ENCODE results near the gene PLAC1.

PLAC1 gene

DNA sequence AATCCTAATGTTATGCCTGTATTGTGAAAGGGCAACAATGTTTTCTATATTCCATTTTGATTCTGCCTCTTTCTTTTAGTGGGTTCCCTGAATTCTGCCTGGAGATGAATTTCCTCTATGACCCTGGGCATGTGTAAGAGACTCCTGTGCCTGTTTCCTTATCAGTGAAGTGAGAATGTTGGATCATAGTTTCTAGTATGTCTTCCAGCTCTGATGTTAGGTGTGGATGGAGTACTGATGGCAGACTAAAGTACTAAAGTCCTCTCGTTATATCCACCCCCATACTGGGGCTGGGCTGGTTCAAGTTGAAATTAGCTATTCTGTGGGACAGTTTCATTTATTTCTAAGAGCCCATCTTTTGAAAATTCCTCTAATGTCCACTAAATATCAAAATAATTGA is 29.6 kb downstream of the PLAC1 start:
- no peak for DNase-seq (ENCODE audit: low spot score)
- ChIA-PET CTCF (no interaction called here), POLR2A (ENCODE audit: low non-redundant PET) (no interaction called here)
- TF ChIP-seq, protein P1, sequence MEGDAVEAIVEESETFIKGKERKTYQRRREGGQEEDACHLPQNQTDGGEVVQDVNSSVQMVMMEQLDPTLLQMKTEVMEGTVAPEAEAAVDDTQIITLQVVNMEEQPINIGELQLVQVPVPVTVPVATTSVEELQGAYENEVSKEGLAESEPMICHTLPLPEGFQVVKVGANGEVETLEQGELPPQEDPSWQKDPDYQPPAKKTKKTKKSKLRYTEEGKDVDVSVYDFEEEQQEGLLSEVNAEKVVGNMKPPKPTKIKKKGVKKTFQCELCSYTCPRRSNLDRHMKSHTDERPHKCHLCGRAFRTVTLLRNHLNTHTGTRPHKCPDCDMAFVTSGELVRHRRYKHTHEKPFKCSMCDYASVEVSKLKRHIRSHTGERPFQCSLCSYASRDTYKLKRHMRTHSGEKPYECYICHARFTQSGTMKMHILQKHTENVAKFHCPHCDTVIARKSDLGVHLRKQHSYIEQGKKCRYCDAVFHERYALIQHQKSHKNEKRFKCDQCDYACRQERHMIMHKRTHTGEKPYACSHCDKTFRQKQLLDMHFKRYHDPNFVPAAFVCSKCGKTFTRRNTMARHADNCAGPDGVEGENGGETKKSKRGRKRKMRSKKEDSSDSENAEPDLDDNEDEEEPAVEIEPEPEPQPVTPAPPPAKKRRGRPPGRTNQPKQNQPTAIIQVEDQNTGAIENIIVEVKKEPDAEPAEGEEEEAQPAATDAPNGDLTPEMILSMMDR (conservative IDR thresholded peaks at IDR 0.05; ENCODE audit: low read depth): no peak
- H3K27ac ChIP-seq: no peak overlapping the region

DNA sequence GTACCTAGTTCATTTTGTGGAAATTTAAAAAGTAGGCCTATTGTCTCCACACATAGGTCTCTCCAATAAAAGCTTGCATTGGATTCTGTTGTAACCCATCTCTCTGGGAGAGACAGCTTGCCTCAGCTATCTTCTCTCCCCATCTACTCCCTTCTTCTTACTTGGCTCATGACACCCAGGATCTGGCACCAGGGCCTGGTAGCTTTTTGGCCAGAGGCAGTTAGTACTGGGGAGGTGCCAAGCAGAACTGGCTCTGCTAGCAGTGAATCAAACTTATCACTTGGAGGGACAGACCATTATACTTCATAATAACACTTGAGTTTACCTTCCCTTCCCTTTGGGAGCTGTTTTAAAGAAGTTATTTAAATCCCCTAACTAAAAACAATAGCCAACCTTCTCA is 31.8 kb downstream of the PLAC1 start:
- TF ChIP-seq, protein P1 (conservative IDR thresholded peaks at IDR 0.05; ENCODE audit: low read depth): no peak
- ChIA-PET CTCF (no interaction called here), POLR2A (ENCODE audit: low non-redundant PET) (no interaction called here)
- H3K27ac ChIP-seq: no peak overlapping the region
- DNase-seq (ENCODE audit: low spot score): no peak

DNA sequence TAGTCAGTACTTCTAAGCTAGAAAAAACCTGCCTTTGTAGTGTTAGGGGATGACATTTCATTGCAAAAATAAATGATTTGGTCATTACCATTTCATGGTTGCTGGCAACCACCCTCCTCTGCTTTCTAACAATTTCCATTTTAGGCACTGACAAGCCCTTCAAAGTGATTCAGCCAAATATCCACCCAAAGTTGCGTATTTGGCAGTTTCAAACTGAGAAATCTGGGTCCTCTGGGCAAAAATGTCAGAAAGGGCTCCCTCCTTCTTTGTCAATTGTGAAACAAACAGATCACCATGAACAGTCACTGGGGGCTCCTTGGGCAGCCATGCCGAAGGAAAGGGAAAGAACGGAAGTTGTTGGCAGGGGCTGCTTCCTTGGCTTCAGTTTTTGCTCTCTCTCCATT is 33.0 kb downstream of the PLAC1 start:
- CTCF ChIA-PET: no interaction called here
- no peak for DNase-seq (ENCODE audit: low spot score)
- POLR2A ChIA-PET (ENCODE audit: low non-redundant PET): no interaction called here
- TF ChIP-seq, protein P1 (conservative IDR thresholded peaks at IDR 0.05; ENCODE audit: low read depth): no peak
- H3K27ac ChIP-seq: no peak overlapping the region

DNA sequence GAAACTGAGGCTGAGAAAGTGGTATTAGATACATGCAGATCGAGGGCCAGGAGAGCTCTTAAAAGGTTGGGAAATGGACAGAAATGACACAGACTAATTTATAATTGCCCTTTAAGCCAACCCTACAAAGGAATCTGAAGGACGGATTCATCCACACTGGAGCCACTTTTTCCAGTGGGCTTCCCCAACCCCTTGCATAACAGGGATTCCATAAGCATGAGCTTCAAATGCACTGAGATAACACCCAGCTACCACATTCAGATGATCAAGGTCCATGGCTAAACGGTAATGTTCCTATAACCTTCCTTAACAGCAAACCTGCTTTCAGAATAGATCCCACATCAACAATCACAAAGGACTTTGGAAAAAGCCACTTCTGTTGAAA is 34.2 kb downstream of the PLAC1 start:
- TF ChIP-seq, protein P1 (conservative IDR thresholded peaks at IDR 0.05; ENCODE audit: low read depth): no peak
- DNase-seq (ENCODE audit: low spot score): no peak
- ChIA-PET POLR2A (ENCODE audit: low non-redundant PET) (no interaction called here), CTCF (interaction anchor here (0.6 kb wide), 1 partner anchor 42 kb away, joined by 4 read pairs; no protein-coding TSS in a partner anchor)
- H3K27ac ChIP-seq: no peak overlapping the region

DNA sequence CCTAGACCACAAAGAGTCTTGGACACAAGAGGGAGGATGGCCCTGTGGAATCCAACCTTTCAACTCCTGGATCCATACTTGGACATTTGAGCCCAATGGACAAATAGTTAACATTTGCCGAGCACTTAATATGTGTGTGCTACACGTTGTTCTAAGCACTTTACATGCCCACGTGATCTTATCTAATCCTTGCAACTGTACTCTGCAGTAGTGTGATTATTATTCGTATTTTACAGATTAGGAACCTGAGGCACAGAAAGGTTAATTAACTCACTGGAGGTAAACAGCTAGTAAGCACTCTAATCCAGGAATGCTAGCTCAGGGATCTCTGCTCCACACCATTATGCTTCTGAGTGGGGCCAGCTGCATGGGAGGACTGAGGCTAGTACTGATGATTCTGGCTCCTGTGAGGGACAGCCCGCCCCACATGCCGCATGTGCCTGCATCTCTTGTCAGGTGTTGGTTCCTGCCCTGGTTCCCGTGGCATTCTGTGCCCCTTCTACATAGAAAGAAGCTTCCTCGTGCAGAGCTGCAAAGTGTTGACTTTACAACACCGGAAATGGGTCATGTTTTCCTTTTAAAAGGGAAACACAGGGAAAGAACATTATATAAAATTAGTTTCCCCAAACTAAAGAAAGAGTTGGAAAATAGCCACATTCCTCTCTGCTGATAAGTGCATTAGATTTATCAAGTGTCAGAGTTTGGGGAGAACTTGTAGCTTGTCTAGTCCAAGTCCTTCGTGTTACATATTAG is 34.8 kb downstream of the PLAC1 start:
- no peak for DNase-seq (ENCODE audit: low spot score)
- peak overlapping the region; percentile 49; the same call in 1 of the 2 replicates for H3K27ac ChIP-seq
- ChIA-PET POLR2A (ENCODE audit: low non-redundant PET) (no interaction called here), CTCF (interaction anchor here (0.6 kb wide), 1 partner anchor 42 kb away, joined by 4 read pairs; no protein-coding TSS in a partner anchor)
- TF ChIP-seq, protein P1 (conservative IDR thresholded peaks at IDR 0.05; ENCODE audit: low read depth): no peak

DNA sequence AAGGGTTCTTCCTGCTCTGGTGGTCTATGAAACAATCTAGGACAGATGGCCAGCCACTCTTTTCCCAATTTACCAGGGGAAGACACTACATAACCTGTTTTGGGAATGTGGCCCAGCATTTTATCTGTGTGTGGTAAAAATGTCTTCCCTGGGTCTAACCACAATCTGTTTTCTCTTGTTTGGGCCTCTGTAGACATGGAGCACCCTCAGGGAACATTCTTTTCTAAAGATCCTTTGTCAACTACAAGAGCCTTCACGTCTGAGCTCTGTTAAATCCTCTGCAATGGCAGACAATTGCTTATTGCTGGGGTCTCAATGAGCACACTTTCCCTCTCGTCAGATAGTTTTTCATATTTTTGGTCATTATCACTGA is 35.5 kb downstream of the PLAC1 start:
- ChIA-PET POLR2A (ENCODE audit: low non-redundant PET) (no interaction called here), CTCF (no interaction called here)
- no peak overlapping the region for H3K27ac ChIP-seq
- DNase-seq (ENCODE audit: low spot score): peak; percentile 8
- TF ChIP-seq, protein P1 (conservative IDR thresholded peaks at IDR 0.05; ENCODE audit: low read depth): no peak
